ENCODE results near the gene SORL1.

The SORL1 gene

GRCh38 chr11:121571506-121571905, 119.4 kb downstream of the SORL1 start:
- Histone ChIP-seq H3K36me3 (ENCODE audit: insufficient read depth, low read length) (peaks cover 81% of the 10 kb centered on the region), H3K4me3 (ENCODE audit: low read depth, low read length, poor library complexity, severe bottlenecking) (no peak overlapping the region), H3K79me2 (ENCODE audit: insufficient read depth, low read length) (no peaks in the 10 kb centered on the region), H2AFZ (ENCODE audit: low read length) (no peak overlapping the region), H3F3A (ENCODE audit: insufficient read depth, low read length) (no peaks in the 10 kb centered on the region), H3K4me2 (ENCODE audit: low read length) (no peak overlapping the region), H4K20me1 (ENCODE audit: insufficient read depth, low read length) (no peaks in the 10 kb centered on the region), H3K9ac (ENCODE audit: low read length) (no peak overlapping the region), H3K4me1 (ENCODE audit: insufficient read depth, low read length, severe bottlenecking) (peaks cover 41% of the 10 kb centered on the region), H3K9me2 (ENCODE audit: low read depth, low read length) (no peaks in the 10 kb centered on the region), H3K27me3 (ENCODE audit: insufficient read depth, low read length) (no peaks in the 10 kb centered on the region), H3K9me3 (ENCODE audit: low read length) (no peaks in the 10 kb centered on the region), H3K27ac (ENCODE audit: low read depth, low read length, poor library complexity, severe bottlenecking) (no peak overlapping the region)
- TF ChIP-seq, protein P1, sequence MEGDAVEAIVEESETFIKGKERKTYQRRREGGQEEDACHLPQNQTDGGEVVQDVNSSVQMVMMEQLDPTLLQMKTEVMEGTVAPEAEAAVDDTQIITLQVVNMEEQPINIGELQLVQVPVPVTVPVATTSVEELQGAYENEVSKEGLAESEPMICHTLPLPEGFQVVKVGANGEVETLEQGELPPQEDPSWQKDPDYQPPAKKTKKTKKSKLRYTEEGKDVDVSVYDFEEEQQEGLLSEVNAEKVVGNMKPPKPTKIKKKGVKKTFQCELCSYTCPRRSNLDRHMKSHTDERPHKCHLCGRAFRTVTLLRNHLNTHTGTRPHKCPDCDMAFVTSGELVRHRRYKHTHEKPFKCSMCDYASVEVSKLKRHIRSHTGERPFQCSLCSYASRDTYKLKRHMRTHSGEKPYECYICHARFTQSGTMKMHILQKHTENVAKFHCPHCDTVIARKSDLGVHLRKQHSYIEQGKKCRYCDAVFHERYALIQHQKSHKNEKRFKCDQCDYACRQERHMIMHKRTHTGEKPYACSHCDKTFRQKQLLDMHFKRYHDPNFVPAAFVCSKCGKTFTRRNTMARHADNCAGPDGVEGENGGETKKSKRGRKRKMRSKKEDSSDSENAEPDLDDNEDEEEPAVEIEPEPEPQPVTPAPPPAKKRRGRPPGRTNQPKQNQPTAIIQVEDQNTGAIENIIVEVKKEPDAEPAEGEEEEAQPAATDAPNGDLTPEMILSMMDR (IDR thresholded peaks at IDR 0.05; ENCODE audit: low read length): no peak
- no peak for TF ChIP-seq EZH2 (IDR thresholded peaks at IDR 0.05; ENCODE audit: borderline replicate concordance, low read length)

GRCh38 chr11:121572571-121573059, 120.5 kb downstream of the SORL1 start:
- Histone ChIP-seq H3K4me1 (ENCODE audit: insufficient read depth, low read length, severe bottlenecking) (peaks cover 30% of the 10 kb centered on the region), H4K20me1 (ENCODE audit: insufficient read depth, low read length) (no peaks in the 10 kb centered on the region), H3K9me3 (ENCODE audit: low read length) (no peaks in the 10 kb centered on the region), H3K4me2 (ENCODE audit: low read length) (no peak overlapping the region), H3K36me3 (ENCODE audit: insufficient read depth, low read length) (peaks cover 82% of the 10 kb centered on the region), H3K27ac (ENCODE audit: low read depth, low read length, poor library complexity, severe bottlenecking) (no peak overlapping the region), H3K9me2 (ENCODE audit: low read depth, low read length) (no peaks in the 10 kb centered on the region), H3K79me2 (ENCODE audit: insufficient read depth, low read length) (no peaks in the 10 kb centered on the region), H3F3A (ENCODE audit: insufficient read depth, low read length) (no peaks in the 10 kb centered on the region), H3K4me3 (ENCODE audit: low read depth, low read length, poor library complexity, severe bottlenecking) (no peak overlapping the region), H2AFZ (ENCODE audit: low read length) (no peak overlapping the region), H3K27me3 (ENCODE audit: insufficient read depth, low read length) (no peaks in the 10 kb centered on the region), H3K9ac (ENCODE audit: low read length) (no peak overlapping the region)
- no peak for TF ChIP-seq EZH2 (IDR thresholded peaks at IDR 0.05; ENCODE audit: borderline replicate concordance, low read length)
- TF ChIP-seq, protein P1 (IDR thresholded peaks at IDR 0.05; ENCODE audit: low read length): no peak

GRCh38 chr11:121574801-121575200, 122.7 kb downstream of the SORL1 start:
- H3K9me2 ChIP-seq (ENCODE audit: low read depth, low read length): no peaks in the 10 kb centered on the region
- no peaks in the 10 kb centered on the region for H3K79me2 ChIP-seq (ENCODE audit: insufficient read depth, low read length)
- no peak overlapping the region for H3K9ac ChIP-seq (ENCODE audit: low read length)
- H3K9me3 ChIP-seq (ENCODE audit: low read length): 0 out of 2 replicates have a peak, but pooled peaks cover 3% of the 10 kb centered on the region
- H3K4me2 ChIP-seq (ENCODE audit: low read length): no peak overlapping the region
- H3F3A ChIP-seq (ENCODE audit: insufficient read depth, low read length): no peaks in the 10 kb centered on the region
- peaks cover 94% of the 10 kb centered on the region for H3K36me3 ChIP-seq (ENCODE audit: insufficient read depth, low read length)
- H4K20me1 ChIP-seq (ENCODE audit: insufficient read depth, low read length): no peaks in the 10 kb centered on the region
- H3K4me1 ChIP-seq (ENCODE audit: insufficient read depth, low read length, severe bottlenecking): peaks cover 10% of the 10 kb centered on the region
- no peak overlapping the region for H3K4me3 ChIP-seq (ENCODE audit: low read depth, low read length, poor library complexity, severe bottlenecking)
- TF ChIP-seq EZH2 (IDR thresholded peaks at IDR 0.05; ENCODE audit: borderline replicate concordance, low read length): no peak
- TF ChIP-seq, protein P1 (IDR thresholded peaks at IDR 0.05; ENCODE audit: low read length): no peak
- H2AFZ ChIP-seq (ENCODE audit: low read length): no peak overlapping the region
- H3K27ac ChIP-seq (ENCODE audit: low read depth, low read length, poor library complexity, severe bottlenecking): no peak overlapping the region
- H3K27me3 ChIP-seq (ENCODE audit: insufficient read depth, low read length): no peaks in the 10 kb centered on the region
